H1 (cell line): ENCODE measurements around the gene TNS1. TPM values are rescaled to one million over a fixed set of nuclear protein-coding genes. Genes with fewer than 3 reads are reported as not detected.

Experiments used
- CTCF ChIP-seq, 3 experiments: IDR thresholded peaks; 1 replicate in 2 of 3; 2 replicates in 1 of 3; pipeline versions ENCODE4 v1.5.1 to v1.6.1; 2011; ENCODE audit warnings: low read length in 3 of 3, mild to moderate bottlenecking in 3 of 3, inconsistent platforms in 2 of 3, low read depth in 1 of 3, moderate library complexity in 1 of 3; ENCODE audit not compliant: insufficient read depth in 1 of 3; ENCODE audit errors: control extremely low read depth in 1 of 3
- HDAC6 ChIP-seq: IDR thresholded peaks from one replicate; pipeline ENCODE4 v1.7.1; 2012; ENCODE audit warnings: low read depth, mild to moderate bottlenecking, inconsistent platforms, low read length, moderate library complexity
- RBBP5 ChIP-seq: IDR thresholded peaks from 2 replicates; pipeline ENCODE4 v1.7.1; 2012; ENCODE audit warnings: low read depth, mild to moderate bottlenecking, inconsistent platforms, low read length, moderate library complexity, borderline replicate concordance
- SAP30 ChIP-seq: fragments of 300-600 bp; sonication (generic); IDR thresholded peaks from 2 replicates; pipeline ENCODE4 v1.7.1; 2012; ENCODE audit warnings: low read length, moderate library complexity, mild to moderate bottlenecking, inconsistent platforms; ENCODE audit not compliant: insufficient read depth, insufficient replicate concordance
- SIX5 ChIP-seq: IDR thresholded peaks from 2 replicates; pipeline ENCODE4 v1.6.1; 2011; ENCODE audit warnings: mild to moderate bottlenecking, low read depth, low read length
- polyA plus RNA-seq, 7 experiments: library from polyadenylated mRNA; depleted of rRNA in 3 of 7; stranded (reverse) in 5 of 7; unstranded in 2 of 7; fragments of >200 nt in 5 of 7; fragments of 200-250 nt in 2 of 7; gene quantifications; 1 replicate in 5 of 7; 2 replicates in 1 of 7; 4 replicates in 1 of 7; pipeline versions ENCODE4 v1.2.1 to v1.2.3, GENCODE V29; 2011 to 2013; ENCODE audit warnings: missing spikeins in 2 of 7, mixed read lengths in 2 of 7
- total RNA-seq: library from RNA; stranded (reverse); fragmentation: NEBNext Ultra II Directional; extraction: Animal tissue kit (Norgen Biotek cat#: 25700); gene quantifications from 2 replicates; pipeline ENCODE4 v1.2.1, GENCODE V29; 2021

Gene TNS1
- total and polyA plus RNA-seq, 2 of the 8 experiments (the other 6 are each of a cell fraction or from before 2014, with no cell fraction given) = 1.5 to 5.1 TPM

GRCh38 chr2:217902379-217903141, 100.2 kb downstream of the TNS1 start (continued):
- TF ChIP-seq SAP30 (no peak), SIX5 (no peak), CTCF (IDR thresholded peaks at IDR 0.05; ENCODE audit: control extremely low read depth in 1 of 3, insufficient read depth in 1 of 3, low read depth in 1 of 3, low read length in 3 of 3) (no peak), RBBP5 (no peak), HDAC6 (no peak)
